Endothelial cell of umbilical vein (primary cell): Measurements from ENCODE around the gene LPIN1. TPM values are rescaled to one million over a fixed set of nuclear protein-coding genes. Genes with fewer than 3 reads are reported as not detected.

Experiments used
- BruUV-seq: library from RNA; stranded (reverse); fragments of 400-500 nt; replicated peaks from 2 replicates; lab custom pipeline; 2021; lab: Mats Ljungman, UMichigan
- CTCF ChIA-PET: fragments of 300-600, 350-600 bp; sonication (Branson Sonifier 250); formaldehyde crosslinking; loops from one replicate; lab custom pipeline; 2021; ENCODE audit warnings: antibody characterized with exemption, inconsistent platforms; lab: Charles Lee
- POLR2A ChIA-PET: fragments of 300-600, 350-600 bp; sonication (Branson Sonifier 250); formaldehyde crosslinking; loops from one replicate; lab custom pipeline; 2021; ENCODE audit warnings: antibody characterized with exemption, inconsistent platforms; lab: Charles Lee
- DNase-seq: peaks from one replicate; pipeline ENCODE4 v3.0.0-alpha.2; 2011; ENCODE audit warnings: low read depth, low spot score
- FAIRE-seq: peaks from 2 replicates; lab custom pipeline; 2011; peaks lifted over from hg19 to GRCh38; lab: Jason Lieb, UNC
- H2AFZ ChIP-seq: 2 replicates; pipeline ENCODE4 v1.6.0; 2012; ENCODE audit warnings: low read depth, low read length, control low read depth, inconsistent platforms
- H3K27ac ChIP-seq: 2 replicates; pipeline ENCODE4 v1.5.1; 2011; ENCODE audit warnings: low read depth, mild to moderate bottlenecking, control low read depth, low read length, moderate library complexity; ENCODE audit not compliant: insufficient read depth
- H3K27me3 ChIP-seq, 2 experiments: 2 replicates each; pipeline versions ENCODE4 v1.6.0 to v1.6.1; 2011; ENCODE audit warnings: low read length in 2 of 2, mixed read lengths in 1 of 2; ENCODE audit not compliant: control insufficient read depth in 2 of 2, insufficient read depth in 2 of 2
- H3K36me3 ChIP-seq, 2 experiments: 2 replicates in 1 of 2; 3 replicates in 1 of 2; pipeline ENCODE4 v1.5.1; 2011; ENCODE audit warnings: low read length in 2 of 2, mild to moderate bottlenecking in 1 of 2, moderate library complexity in 1 of 2; ENCODE audit not compliant: control insufficient read depth in 2 of 2, insufficient read depth in 2 of 2; ENCODE audit errors: extremely low read depth in 1 of 2
- H3K4me1 ChIP-seq: 3 replicates; pipeline ENCODE4 v1.5.1; 2011; ENCODE audit warnings: mild to moderate bottlenecking, low read length; ENCODE audit not compliant: control insufficient read depth, insufficient read depth; ENCODE audit errors: extremely low read depth
- H3K4me2 ChIP-seq: 2 replicates; pipeline ENCODE4 v1.6.1; 2011; ENCODE audit warnings: low read length, control low read depth, mixed read lengths; ENCODE audit not compliant: insufficient read depth
- H3K4me3 ChIP-seq, 3 experiments: fragments of 200-600 bp in 1 of 3; sonication (generic), shearing (Covaris generic) in 1 of 3; replicated peaks in 1 of 3; 2 replicates each; pipeline ENCODE4 v1.5.1; 2011 to 2016; ENCODE audit warnings: control low read depth in 3 of 3, low read length in 3 of 3, mild to moderate bottlenecking in 2 of 3, inconsistent platforms in 1 of 3, low read depth in 1 of 3, moderate library complexity in 1 of 3; ENCODE audit not compliant: insufficient read depth in 1 of 3
- H3K79me2 ChIP-seq: 2 replicates; pipeline ENCODE4 v1.6.0; 2012; ENCODE audit warnings: low read length, inconsistent platforms; ENCODE audit not compliant: control insufficient read depth, insufficient read depth
- H3K9ac ChIP-seq: replicated peaks from 2 replicates; pipeline ENCODE3; 2011; ENCODE audit warnings: low read length, control low read depth; ENCODE audit not compliant: insufficient read depth; ENCODE audit errors: extremely low read depth
- H3K9me1 ChIP-seq: replicated peaks from 3 replicates; pipeline ENCODE4 v1.6.0; 2011; ENCODE audit warnings: mild to moderate bottlenecking, low read length; ENCODE audit not compliant: control insufficient read depth, insufficient read depth; ENCODE audit errors: extremely low read depth
- H3K9me3 ChIP-seq: replicated peaks from 2 replicates; pipeline ENCODE4 v1.5.1; 2012; ENCODE audit warnings: low read length, inconsistent platforms; ENCODE audit not compliant: control insufficient read depth, insufficient read depth
- H4K20me1 ChIP-seq: replicated peaks from 2 replicates; pipeline ENCODE3; 2011; ENCODE audit warnings: mild to moderate bottlenecking, low read length; ENCODE audit not compliant: control insufficient read depth, insufficient read depth; ENCODE audit errors: extremely low read depth
- CTCF ChIP-seq, 2 donors: IDR thresholded peaks; 1 replicate in 1 of 2; 2 replicates in 1 of 2; pipeline ENCODE4 v1.5.1; 2011; ENCODE audit warnings: low read length in 2 of 2, mild to moderate bottlenecking in 2 of 2, moderate library complexity in 2 of 2, control low read depth in 1 of 2, inconsistent platforms in 1 of 2, low read depth in 1 of 2; ENCODE audit not compliant: insufficient read depth in 1 of 2; ENCODE audit errors: extremely low read depth in 1 of 2
- FOS ChIP-seq: IDR thresholded peaks from 2 replicates; pipeline ENCODE4 v1.6.1; 2011; ENCODE audit warnings: mild to moderate bottlenecking, low read length, moderate library complexity, borderline replicate concordance; ENCODE audit not compliant: insufficient read depth
- JUN ChIP-seq: IDR thresholded peaks from 2 replicates; pipeline ENCODE4 v1.6.1; 2011; ENCODE audit warnings: borderline replicate concordance, low read depth; ENCODE audit not compliant: insufficient read length, insufficient read depth
- POLR2AphosphoS5 ChIP-seq: IDR thresholded peaks from 2 replicates; pipeline ENCODE4 v1.6.1; 2012; ENCODE audit warnings: low read depth, mild to moderate bottlenecking, control low read depth, low read length, moderate library complexity; ENCODE audit not compliant: insufficient read depth
- dilution Hi-C: fragments of 300-500 bp; cut with MboI; formaldehyde crosslinking; loops from one replicate; pipeline ENCODE4 v1.15.0; 2019; ENCODE audit warnings: low sequenced_read_pairs; ENCODE audit not compliant: extremely low pct_ligation_motif_present
- intact Hi-C: fragments of 100-400 bp; cut with micrococcal nuclease; formaldehyde crosslinking; loops from one replicate; pipeline ENCODE4 v1.10.0; 2022
- polyA plus RNA-seq, 4 experiments: library from polyadenylated mRNA; depleted of rRNA in 3 of 4; stranded (reverse) in 3 of 4; unstranded in 1 of 4; fragments of >200 nt; gene quantifications; 2 replicates each; pipeline versions ENCODE4 v1.2.1 to v1.2.3, GENCODE V29; 2011 to 2012; ENCODE audit warnings: missing spikeins in 1 of 4
- total RNA-seq: library from RNA; stranded (reverse); gene quantifications from 2 replicates; pipeline ENCODE4 v1.2.3, GENCODE V29; 2021

The LPIN1 gene
- total and polyA plus RNA-seq, 2 donors (not counting 3 experiments of a cell fraction or from before 2014, with no cell fraction given): 26.6 to 80.4 TPM

GRCh38 chr2:11697103-11697871 is 49.1 kb upstream of the LPIN1 start:
- BruUV-seq: no TSS peak
- CTCF ChIA-PET: interaction anchor here (0.8 to 3.7 kb wide), 11 partner anchors 8 to 87 kb away, joined by 3 to 39 read pairs (median 4); partner anchors contain the start of gene LPIN1
- Histone ChIP-seq H3K4me1 (peaks cover 11% of the 10 kb centered on the region), H3K9me1 (no peaks in the 10 kb centered on the region), H3K4me2 (no peak overlapping the region), H3K9ac (no peak overlapping the region), H3K27me3 (no peaks in the 10 kb centered on the region), H3K4me3 (no peak overlapping the region), H3K36me3 (no peaks in the 10 kb centered on the region), H3K79me2 (no peaks in the 10 kb centered on the region), H2AFZ (peak overlapping the region; percentile 83), H4K20me1 (no peaks in the 10 kb centered on the region), H3K9me3 (no peaks in the 10 kb centered on the region), H3K27ac (no peak overlapping the region)
- intact Hi-C loops (loop anchor here (1.0 kb wide), 1 partner anchor 47 kb away; no protein-coding TSS in a partner anchor), dilution Hi-C loops (loop anchor here (10.0 kb wide), 1 partner anchor 68 kb away; no protein-coding TSS in a partner anchor)
- TF ChIP-seq JUN: no peak
- peak; percentile 6 for TF ChIP-seq FOS
- TF ChIP-seq POLR2AphosphoS5: no peak
- no peak for TF ChIP-seq CTCF (IDR thresholded peaks at IDR 0.05; ENCODE audit: extremely low read depth in 1 of 2, insufficient read depth in 1 of 2, low read depth in 1 of 2, low read length in 2 of 2)
- peak; percentile 28 for FAIRE-seq
- peak; percentile 70 for DNase-seq
- POLR2A ChIA-PET: interaction anchor here (0.7 to 1.0 kb wide), 5 partner anchors 44 to 57 kb away, joined by 3 to 4 read pairs (median 3); no protein-coding TSS in a partner anchor
